H1 (cell line): ENCODE measurements around the gene CPM. TPM values are rescaled to one million over a fixed set of nuclear protein-coding genes. Genes with fewer than 3 reads are reported as not detected.

Experiments used
- CTCF ChIA-PET: fragments of 300-600 bp; sonication (Branson Sonifier 250); formaldehyde crosslinking; loops from one replicate; lab custom pipeline; 2021; ENCODE audit not compliant: partially characterized antibody; lab: Charles Lee
- POLR2A ChIA-PET: fragments of 300-600 bp; sonication (Branson Sonifier 250); formaldehyde crosslinking; loops from one replicate; lab custom pipeline; 2021; ENCODE audit warnings: inconsistent platforms; ENCODE audit not compliant: partially characterized antibody; lab: Charles Lee
- DNase-seq, 2 experiments: peaks; one replicate each; pipeline versions ENCODE4 v3.0.0 to v3.0.0-alpha.2; 2010 to 2022; ENCODE audit warnings: low spot score in 2 of 2, low read depth in 1 of 2, mixed read lengths in 1 of 2
- FAIRE-seq: peaks from 2 replicates; lab custom pipeline; 2011; peaks lifted over from hg19 to GRCh38; lab: Jason Lieb, UNC
- H2AFZ ChIP-seq: 2 replicates; pipeline ENCODE4 v1.8.1; 2012; ENCODE audit warnings: low read length, inconsistent platforms
- H2AK5ac ChIP-seq: 2 replicates; pipeline ENCODE4 v1.6.1; 2013; ENCODE audit warnings: low read depth, low read length
- H2BK120ac ChIP-seq: replicated peaks from 2 replicates; pipeline ENCODE3; 2013; ENCODE audit warnings: low read depth, low read length, inconsistent platforms
- H2BK12ac ChIP-seq: 2 replicates; pipeline ENCODE4 v1.6.1; 2013; ENCODE audit warnings: low read depth, low read length
- H2BK15ac ChIP-seq: 2 replicates; pipeline ENCODE4 v1.6.1; 2013; ENCODE audit warnings: low read length
- H2BK20ac ChIP-seq: 2 replicates; pipeline ENCODE4 v1.6.1; 2013; ENCODE audit warnings: low read length
- H2BK5ac ChIP-seq: 2 replicates; pipeline ENCODE4 v1.6.1; 2013; ENCODE audit warnings: low read depth, low read length
- H3K14ac ChIP-seq: 2 replicates; pipeline ENCODE4 v1.6.1; 2013; ENCODE audit warnings: inconsistent platforms; ENCODE audit not compliant: insufficient read length
- H3K18ac ChIP-seq: 2 replicates; pipeline ENCODE4 v1.6.1; 2013; ENCODE audit warnings: low read length; ENCODE audit errors: extremely low read depth
- H3K23ac ChIP-seq: 2 replicates; pipeline ENCODE4 v1.6.1; 2013; ENCODE audit warnings: inconsistent platforms; ENCODE audit not compliant: insufficient read length
- H3K23me2 ChIP-seq: 2 replicates; pipeline ENCODE4 v1.6.1; 2013; ENCODE audit warnings: low read depth, low read length
- H3K27ac ChIP-seq: 2 replicates; pipeline ENCODE4 v1.6.1; 2011; ENCODE audit warnings: low read depth, low read length, inconsistent platforms
- H3K27me3 ChIP-seq, 4 experiments: replicated peaks in 1 of 4; 1 replicate in 1 of 4; 2 replicates in 3 of 4; pipeline versions ENCODE4 v1.6.1 to v1.8.1; 2011 to 2013; ENCODE audit warnings: low read length in 3 of 4, mild to moderate bottlenecking in 3 of 4, inconsistent platforms in 2 of 4, mixed read lengths in 2 of 4, moderate library complexity in 1 of 4; ENCODE audit not compliant: control insufficient read depth in 3 of 4, insufficient read depth in 3 of 4; ENCODE audit errors: extremely low read depth in 1 of 4
- H3K36me3 ChIP-seq, 4 experiments: 2 replicates each; pipeline versions ENCODE4 v1.6.1 to v1.8.1; 2011 to 2013; ENCODE audit warnings: mild to moderate bottlenecking in 4 of 4, low read length in 3 of 4, moderate library complexity in 2 of 4, control low read depth in 1 of 4, inconsistent platforms in 1 of 4; ENCODE audit not compliant: insufficient read depth in 4 of 4, control insufficient read depth in 2 of 4
- H3K4ac ChIP-seq: replicated peaks from 2 replicates; pipeline ENCODE3; 2013; ENCODE audit warnings: low read length, low read depth, mixed read lengths, inconsistent platforms; ENCODE audit not compliant: insufficient read length
- H3K4me1 ChIP-seq, 4 experiments: replicated peaks in 1 of 4; 1 replicate in 1 of 4; 2 replicates in 3 of 4; pipeline versions ENCODE4 v1.6.1 to v1.8.1; 2011 to 2013; ENCODE audit warnings: low read length in 3 of 4, inconsistent platforms in 2 of 4, mixed read lengths in 1 of 4; ENCODE audit not compliant: insufficient read depth in 4 of 4, control insufficient read depth in 3 of 4
- H3K4me2 ChIP-seq, 2 experiments: 2 replicates each; pipeline versions ENCODE4 v1.6.1 to v1.8.1; 2011 to 2013; ENCODE audit warnings: low read depth in 2 of 2, low read length in 2 of 2, control low read depth in 1 of 2, inconsistent platforms in 1 of 2, mild to moderate bottlenecking in 1 of 2; ENCODE audit not compliant: insufficient read depth in 1 of 2
- H3K4me3 ChIP-seq, 4 experiments: fragments of 200-600, 300-600 bp in 1 of 4; sonication (generic), shearing (Covaris generic), sonication (Bioruptor Twin) in 1 of 4; 2 replicates each; pipeline versions ENCODE4 v1.5.1 to v1.8.1; 2011 to 2016; ENCODE audit warnings: low read length in 4 of 4, low read depth in 3 of 4, control low read depth in 2 of 4, inconsistent platforms in 2 of 4, mild to moderate bottlenecking in 2 of 4, mixed read lengths in 1 of 4, moderate library complexity in 1 of 4; ENCODE audit not compliant: insufficient read depth in 2 of 4; ENCODE audit errors: extremely low read depth in 1 of 4
- H3K56ac ChIP-seq: replicated peaks from 2 replicates; pipeline ENCODE3; 2013; ENCODE audit warnings: low read depth, mild to moderate bottlenecking, mixed read lengths, low read length, inconsistent platforms; ENCODE audit not compliant: insufficient read length
- H3K79me1 ChIP-seq: 2 replicates; pipeline ENCODE4 v1.6.1; 2013; ENCODE audit warnings: low read depth, low read length, control low read depth
- H3K79me2 ChIP-seq, 2 experiments: 2 replicates each; pipeline versions ENCODE4 v1.6.1 to v1.8.1; 2012 to 2013; ENCODE audit warnings: low read length in 2 of 2, mild to moderate bottlenecking in 2 of 2, inconsistent platforms in 1 of 2; ENCODE audit not compliant: insufficient read depth in 2 of 2, control insufficient read depth in 1 of 2
- H3K9ac ChIP-seq, 4 experiments: replicated peaks in 1 of 4; 1 replicate in 1 of 4; 2 replicates in 3 of 4; pipeline versions ENCODE4 v1.6.1 to v1.8.1; 2011 to 2013; ENCODE audit warnings: low read depth in 3 of 4, low read length in 3 of 4, control low read depth in 2 of 4, mild to moderate bottlenecking in 2 of 4, moderate library complexity in 2 of 4, inconsistent platforms in 1 of 4; ENCODE audit errors: extremely low read depth in 1 of 4
- H3K9me3 ChIP-seq, 2 experiments: 2 replicates each; pipeline versions ENCODE4 v1.6.1 to v1.8.1; 2012 to 2013; ENCODE audit warnings: mild to moderate bottlenecking in 2 of 2, moderate library complexity in 2 of 2, control low read depth in 1 of 2, inconsistent platforms in 1 of 2, low read depth in 1 of 2, low read length in 1 of 2, mixed read lengths in 1 of 2; ENCODE audit not compliant: insufficient read depth in 2 of 2
- H4K20me1 ChIP-seq, 2 experiments: replicated peaks in 1 of 2; 2 replicates each; pipeline versions ENCODE3 to v1.8.1; 2011 to 2013; ENCODE audit warnings: inconsistent platforms in 2 of 2, low read length in 2 of 2, mild to moderate bottlenecking in 1 of 2; ENCODE audit not compliant: insufficient read depth in 2 of 2, control insufficient read depth in 1 of 2
- H4K5ac ChIP-seq: 2 replicates; pipeline ENCODE4 v1.6.1; 2013; ENCODE audit warnings: low read length, low read depth, mixed read lengths, inconsistent platforms; ENCODE audit not compliant: insufficient read length
- H4K8ac ChIP-seq: 2 replicates; pipeline ENCODE4 v1.8.0; 2013; ENCODE audit warnings: mild to moderate bottlenecking, moderate library complexity, low read length, inconsistent platforms; ENCODE audit not compliant: insufficient read depth; ENCODE audit errors: extremely low read depth
- H4K91ac ChIP-seq: replicated peaks from 2 replicates; pipeline ENCODE3; 2013; ENCODE audit warnings: low read length, mixed read lengths, inconsistent platforms; ENCODE audit not compliant: insufficient read length
- CHD1 ChIP-seq: IDR thresholded peaks from 2 replicates; pipeline ENCODE4 v1.6.1; 2012; ENCODE audit warnings: low read depth, low read length, improper control_type of control experiment
- KDM5A ChIP-seq: fragments of 200-600 bp; IDR thresholded peaks from 2 replicates; pipeline ENCODE4 v1.7.1; 2012; ENCODE audit warnings: mild to moderate bottlenecking, low read length, inconsistent platforms, mixed read lengths
- POLR2AphosphoS5 ChIP-seq: IDR thresholded peaks from 2 replicates; pipeline ENCODE4 v1.6.1; 2011; ENCODE audit warnings: low read depth, low read length
- RBBP5 ChIP-seq: IDR thresholded peaks from 2 replicates; pipeline ENCODE4 v1.7.1; 2012; ENCODE audit warnings: low read depth, mild to moderate bottlenecking, inconsistent platforms, low read length, moderate library complexity, borderline replicate concordance
- RFX5 ChIP-seq: IDR thresholded peaks from 2 replicates; pipeline ENCODE4 v1.6.1; 2011; ENCODE audit warnings: low read depth, low read length, improper control_type of control experiment, borderline replicate concordance
- RXRA ChIP-seq: IDR thresholded peaks from 2 replicates; pipeline ENCODE4 v1.6.1; 2011; ENCODE audit warnings: low read depth, mild to moderate bottlenecking, low read length, moderate library complexity; ENCODE audit not compliant: insufficient read depth
- SUZ12 ChIP-seq: fragments of 200-600 bp; sonication (generic); IDR thresholded peaks from 2 replicates; pipeline ENCODE4 v1.6.1; 2012; ENCODE audit warnings: mild to moderate bottlenecking, inconsistent platforms, low read length, moderate library complexity, mixed read lengths
- WGBS, 2 experiments: shearing (Covaris generic) in 1 of 2; methylation state at CpG; one replicate each; pipeline versions ENCODE4 v1.1.6 to v1.1.7; 2013 to 2015; ENCODE audit warnings: low lambda C conversion rate in 2 of 2, mixed read lengths in 2 of 2, inconsistent platforms in 1 of 2, low coverage in 1 of 2, missing lambda C conversion rate in 1 of 2; ENCODE audit not compliant: insufficient replicate concordance in 2 of 2, insufficient coverage in 1 of 2, insufficient read length in 1 of 2; ENCODE audit errors: extremely low coverage in 1 of 2, missing lambda C conversion rate in 1 of 2; 5-methylcytosine and 5-hydroxymethylcytosine counted together
- polyA plus RNA-seq, 7 experiments: library from polyadenylated mRNA; depleted of rRNA in 3 of 7; stranded (reverse) in 5 of 7; unstranded in 2 of 7; fragments of >200 nt in 5 of 7; fragments of 200-250 nt in 2 of 7; gene quantifications; 1 replicate in 5 of 7; 2 replicates in 1 of 7; 4 replicates in 1 of 7; pipeline versions ENCODE4 v1.2.1 to v1.2.3, GENCODE V29; 2011 to 2013; ENCODE audit warnings: missing spikeins in 2 of 7, mixed read lengths in 2 of 7
- total RNA-seq: library from RNA; stranded (reverse); fragmentation: NEBNext Ultra II Directional; extraction: Animal tissue kit (Norgen Biotek cat#: 25700); gene quantifications from 2 replicates; pipeline ENCODE4 v1.2.1, GENCODE V29; 2021

CPM gene
- total and polyA plus RNA-seq, 2 of the 8 experiments (the other 6 are each of a cell fraction or from before 2014, with no cell fraction given) = 0.33 to 3.1 TPM

DNA sequence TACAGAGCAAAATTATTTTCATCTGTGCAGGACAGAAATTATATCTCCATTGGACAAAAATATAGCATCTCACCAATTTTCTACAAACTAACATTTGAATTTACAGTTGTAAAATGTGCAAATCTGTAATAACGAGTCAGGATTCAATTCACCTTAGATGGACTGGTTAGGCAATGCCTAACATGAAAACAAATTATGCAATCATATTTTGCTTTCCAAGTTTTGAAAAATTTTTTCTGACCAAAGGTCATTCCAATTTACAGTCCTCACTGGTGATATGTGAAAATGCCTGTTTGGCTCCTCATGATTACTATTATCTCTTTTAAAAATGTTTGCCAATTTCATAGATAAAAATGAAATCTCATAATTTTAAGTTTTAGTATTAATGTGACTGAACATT is 6.5 kb upstream of the CPM start:
- no peaks in the 10 kb centered on the region for H3K9me3 ChIP-seq
- H3K23me2 ChIP-seq = no peaks in the 10 kb centered on the region
- no peak overlapping the region for H2BK15ac ChIP-seq
- H3K27me3 ChIP-seq = peaks cover 0 to under 1% (median 0%) of the 10 kb centered on the region in 4 experiments; a peak in 4 of 7 replicates
- FAIRE-seq (no peak), DNase-seq (no peak)
- H3K9ac ChIP-seq = no peak overlapping the region
- no peaks in the 10 kb centered on the region for H4K20me1 ChIP-seq
- TF ChIP-seq RFX5 (no peak), RBBP5 (no peak), KDM5A (no peak), RXRA (no peak), POLR2AphosphoS5 (no peak), CHD1 (no peak), SUZ12 (no peak)
- H2AFZ ChIP-seq = no peak overlapping the region
- no peaks in the 10 kb centered on the region for H3K4me1 ChIP-seq
- ChIA-PET CTCF (no interaction called here), POLR2A (no interaction called here)
- H3K79me1 ChIP-seq = no peaks in the 10 kb centered on the region
- H4K5ac ChIP-seq = no peak overlapping the region
- WGBS, 2 experiments = 85% methylated on average over 1 of the region's 1 CpG; no CpG with 5 or more reads in 1 of the 2 experiments
- no peak overlapping the region for H2BK5ac ChIP-seq
- no peak overlapping the region for H4K8ac ChIP-seq
- H3K56ac ChIP-seq = no peak overlapping the region
- H2BK20ac ChIP-seq = no peak overlapping the region
- H3K27ac ChIP-seq = no peak overlapping the region
- no peak overlapping the region for H3K4me2 ChIP-seq
- H3K36me3 ChIP-seq = no peaks in the 10 kb centered on the region
- no peak overlapping the region for H4K91ac ChIP-seq
- H2BK120ac ChIP-seq = no peak overlapping the region
- H2BK12ac ChIP-seq = no peak overlapping the region
- no peak overlapping the region for H3K18ac ChIP-seq
- no peak overlapping the region for H3K14ac ChIP-seq
- no peak overlapping the region for H3K4me3 ChIP-seq
- no peak overlapping the region for H2AK5ac ChIP-seq
- H3K79me2 ChIP-seq = no peaks in the 10 kb centered on the region
- H3K4ac ChIP-seq = no peak overlapping the region
- H3K23ac ChIP-seq = no peak overlapping the region
